ENCODE measurements around the gene MYO1F. TPM values are rescaled to one million over a fixed set of nuclear protein-coding genes. Genes with fewer than 3 reads are reported as not detected.

The MYO1F gene
- total RNA-seq, 2 donors from 2014 or later, result 12.4 to 16.2 TPM

DNA sequence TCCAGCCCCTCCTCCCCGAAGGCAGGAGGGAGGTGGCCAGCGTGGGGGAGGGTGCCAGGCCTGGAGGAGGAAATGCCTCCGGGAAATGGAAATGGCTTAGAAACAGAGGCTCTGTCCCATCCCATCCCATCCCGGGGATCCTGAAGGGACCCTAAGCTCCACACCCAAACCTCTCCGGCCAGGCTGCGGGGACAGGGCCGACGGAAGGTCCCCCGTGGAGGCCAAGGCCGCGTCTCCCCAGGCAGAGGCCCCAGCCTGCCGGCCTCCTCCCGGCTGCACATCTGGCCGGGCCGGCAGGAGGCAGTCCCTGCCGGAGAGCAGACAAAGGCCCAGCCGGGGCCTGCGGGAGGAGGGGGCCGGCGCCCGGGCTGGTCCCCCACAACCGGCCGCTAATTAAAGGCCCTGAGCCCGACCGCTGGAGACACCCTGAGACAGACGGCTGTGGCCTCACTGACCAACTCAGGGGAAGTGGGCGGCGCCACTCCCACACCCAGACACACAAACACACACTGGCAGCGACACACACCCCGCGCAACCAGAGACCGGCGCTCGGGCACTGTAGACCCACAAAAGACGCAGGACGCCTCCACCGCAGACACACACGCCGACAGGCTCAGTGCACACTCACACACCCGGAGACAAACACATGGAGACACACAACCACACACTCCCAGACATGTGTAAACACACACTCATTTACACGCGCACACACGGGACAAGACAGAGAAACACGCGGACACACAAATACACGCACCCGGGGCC is 32.2 kb upstream of the MYO1F start:
- Mint-ChIP-seq H3K9me3 (no peaks in the 10 kb centered on the region), H3K36me3 (peaks cover 12 to 36% of the 10 kb centered on the region in 2 donors), H3K27ac (peak overlapping the region; percentile 66 to 67)
- ATAC-seq, result peak; percentile 56 to 66
- peak in 1 of 2 donors; percentile 30 for DNase-seq (ENCODE audit: low spot score in 2 of 2)

DNA sequence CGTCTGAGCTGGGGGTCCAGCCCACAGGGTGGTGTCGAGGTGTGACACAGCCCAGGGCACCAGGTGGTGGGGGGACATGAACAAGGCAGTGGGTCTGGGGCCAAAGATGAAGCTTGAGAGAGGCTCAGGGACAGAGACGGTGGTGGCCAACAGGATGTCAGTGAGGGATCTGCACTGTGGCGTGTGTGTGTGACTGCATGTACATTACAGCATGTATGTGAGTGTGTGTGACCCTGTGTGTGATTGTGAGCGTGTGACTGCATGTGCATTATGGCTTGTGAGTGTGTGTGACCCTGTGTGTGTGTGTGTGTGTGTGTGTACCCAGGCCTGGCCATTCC is 31.7 kb upstream of the MYO1F start:
- Mint-ChIP-seq H3K9me3 (no peaks in the 10 kb centered on the region), H3K36me3 (peaks cover 12 to 37% of the 10 kb centered on the region in 2 donors), H3K27ac (peak overlapping the region in 1 of 2 donors; percentile 1)
- ATAC-seq (no peak), DNase-seq (ENCODE audit: low spot score in 2 of 2) (no peak)

DNA sequence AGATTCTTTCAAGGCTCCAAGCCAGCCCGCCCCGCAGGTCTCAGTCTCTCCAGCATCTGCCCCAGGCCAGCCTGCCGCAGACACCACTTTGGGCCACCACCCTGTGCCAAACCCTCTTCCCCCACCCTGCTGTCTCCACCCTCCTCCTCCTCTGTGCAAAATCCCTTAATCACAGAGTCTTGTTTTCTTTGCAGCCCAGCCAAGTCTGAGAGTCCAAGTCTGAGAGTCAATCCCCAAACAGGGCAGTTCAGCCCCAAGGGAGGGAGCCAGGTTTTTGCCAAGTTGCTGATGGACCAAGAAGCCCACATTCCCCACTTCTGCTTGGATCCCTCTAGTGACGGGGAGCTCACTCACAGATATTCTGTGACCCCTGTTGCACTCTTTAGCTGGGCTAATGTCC is 30.1 kb upstream of the MYO1F start:
- ATAC-seq, result no peak
- Mint-ChIP-seq H3K9me3 (no peaks in the 10 kb centered on the region), H3K27ac (no peak overlapping the region), H3K36me3 (peaks cover 12 to 37% of the 10 kb centered on the region in 2 donors)
- no peak for DNase-seq (ENCODE audit: low spot score in 2 of 2)

DNA sequence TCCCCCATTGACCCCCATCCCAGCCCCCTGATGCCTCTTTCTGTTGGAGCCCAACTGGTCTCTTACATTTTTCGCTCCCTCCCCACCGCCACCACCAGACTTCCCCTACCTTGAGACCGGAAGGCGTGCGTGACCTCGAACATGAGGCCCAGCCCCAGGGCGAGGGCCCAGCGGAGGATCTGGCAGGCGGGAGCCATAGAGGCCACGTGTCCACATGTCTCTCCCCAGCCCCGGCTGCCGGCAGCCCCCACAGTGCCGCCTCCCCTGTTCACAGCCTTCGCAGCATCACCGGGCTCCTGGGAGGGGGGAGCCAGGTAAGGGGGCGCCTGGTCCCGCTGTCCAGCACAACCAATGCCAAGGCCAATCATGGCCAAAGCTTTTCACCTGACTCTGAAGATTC is 28.3 kb upstream of the MYO1F start:
- H3K36me3 Mint-ChIP-seq, result peaks cover 17 to 37% of the 10 kb centered on the region in 2 donors
- ATAC-seq (no peak), DNase-seq (ENCODE audit: low spot score in 2 of 2) (no peak)
- no peak overlapping the region for H3K27ac Mint-ChIP-seq
- no peaks in the 10 kb centered on the region for H3K9me3 Mint-ChIP-seq

DNA sequence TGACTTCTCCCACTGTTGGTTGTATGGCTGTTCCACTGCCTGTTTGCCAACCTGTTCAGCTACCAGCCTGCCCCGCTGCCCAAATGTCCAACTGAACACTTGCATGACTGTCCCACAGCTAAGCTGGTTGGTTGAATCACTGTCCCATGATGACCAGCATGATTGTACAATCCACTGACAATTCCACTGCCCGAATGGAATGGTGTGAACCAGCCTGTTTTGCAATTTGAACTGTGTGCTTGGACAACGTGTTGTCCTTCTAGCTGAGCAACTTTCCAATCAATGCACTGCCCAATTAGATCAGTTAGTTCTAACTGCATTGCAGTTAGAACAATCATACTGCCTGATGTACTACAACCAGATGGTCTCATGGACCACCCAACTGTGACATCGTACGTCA is 24.6 kb upstream of the MYO1F start:
- H3K9me3 Mint-ChIP-seq, result no peaks in the 10 kb centered on the region
- DNase-seq (ENCODE audit: low spot score in 2 of 2), result no peak
- H3K27ac Mint-ChIP-seq, result no peak overlapping the region
- ATAC-seq, result no peak
- peaks cover 10 to 21% of the 10 kb centered on the region in 2 donors for H3K36me3 Mint-ChIP-seq

DNA sequence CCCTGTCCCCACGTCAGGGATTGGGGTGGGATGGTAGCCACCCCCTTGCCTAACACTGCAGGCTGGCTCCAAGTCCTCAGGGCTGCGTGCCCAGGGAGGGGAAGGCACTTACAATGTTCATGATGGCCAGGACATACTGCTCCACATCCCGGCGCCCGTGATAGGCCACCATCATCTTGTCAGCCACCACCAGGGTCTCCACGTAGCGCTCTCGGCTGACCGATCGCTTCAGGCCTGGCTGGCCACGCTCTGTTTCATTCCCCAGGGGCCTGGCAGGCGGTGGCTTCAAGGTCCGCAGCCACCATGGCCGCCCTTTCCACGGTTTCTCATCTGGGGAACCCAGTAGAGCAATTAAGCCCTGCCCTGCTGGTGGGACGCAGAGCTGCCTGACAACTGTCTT is 23.6 kb upstream of the MYO1F start:
- no peaks in the 10 kb centered on the region for H3K9me3 Mint-ChIP-seq
- H3K36me3 Mint-ChIP-seq, result peaks cover 10 to 19% of the 10 kb centered on the region in 2 donors
- no peak for ATAC-seq
- H3K27ac Mint-ChIP-seq, result peak overlapping the region in 1 of 2 donors; percentile 74
- no peak for DNase-seq (ENCODE audit: low spot score in 2 of 2)

DNA sequence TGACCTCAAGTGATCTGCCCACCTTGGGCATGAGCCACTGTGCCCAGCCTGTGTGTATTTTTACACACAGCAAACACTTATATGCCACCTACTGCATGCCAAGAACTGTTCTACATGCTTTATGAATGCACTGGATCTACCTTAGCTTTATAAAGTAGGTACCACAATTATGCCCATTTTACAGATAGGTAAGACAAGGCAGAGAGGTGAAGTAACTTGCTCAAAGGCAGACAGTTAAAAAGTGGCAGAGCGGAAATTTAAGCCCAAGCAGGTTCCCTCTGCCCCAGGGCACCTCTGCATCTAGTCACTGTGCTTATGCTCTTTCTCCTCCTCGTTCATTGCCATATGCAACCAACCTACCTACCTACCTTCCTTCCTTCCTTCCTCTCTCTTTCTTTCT is 22.8 kb upstream of the MYO1F start:
- Mint-ChIP-seq H3K9me3 (no peaks in the 10 kb centered on the region), H3K27ac (no peak overlapping the region), H3K36me3 (peaks cover 10 to 11% of the 10 kb centered on the region in 2 donors)
- ATAC-seq (no peak), DNase-seq (ENCODE audit: low spot score in 2 of 2) (no peak)

DNA sequence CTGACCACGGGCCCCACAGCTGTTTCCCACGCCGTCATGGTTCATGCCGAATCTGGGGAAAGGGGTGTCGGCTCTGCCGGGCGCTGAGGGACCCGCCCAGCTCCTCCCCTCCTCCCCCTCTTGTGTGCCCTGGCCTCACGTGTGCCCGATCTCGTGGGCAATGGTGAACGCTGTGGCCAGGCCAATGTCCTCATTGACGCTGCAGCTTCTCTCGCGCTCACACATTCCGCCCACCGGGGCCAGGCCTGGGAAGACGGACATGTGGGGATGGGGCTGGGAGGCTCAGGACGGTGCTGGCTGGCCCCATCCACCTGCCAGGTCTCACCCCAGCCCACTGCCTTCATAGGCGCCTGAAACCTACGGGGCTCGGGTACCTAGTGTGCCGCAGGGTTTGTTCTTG is 18.9 kb upstream of the MYO1F start:
- Mint-ChIP-seq H3K36me3 (peaks cover 0 to 34% of the 10 kb centered on the region in 2 donors), H3K9me3 (peaks cover 3 to 18% of the 10 kb centered on the region in 2 donors), H3K27ac (no peak overlapping the region)
- ATAC-seq (no peak), DNase-seq (ENCODE audit: low spot score in 2 of 2) (no peak)

DNA sequence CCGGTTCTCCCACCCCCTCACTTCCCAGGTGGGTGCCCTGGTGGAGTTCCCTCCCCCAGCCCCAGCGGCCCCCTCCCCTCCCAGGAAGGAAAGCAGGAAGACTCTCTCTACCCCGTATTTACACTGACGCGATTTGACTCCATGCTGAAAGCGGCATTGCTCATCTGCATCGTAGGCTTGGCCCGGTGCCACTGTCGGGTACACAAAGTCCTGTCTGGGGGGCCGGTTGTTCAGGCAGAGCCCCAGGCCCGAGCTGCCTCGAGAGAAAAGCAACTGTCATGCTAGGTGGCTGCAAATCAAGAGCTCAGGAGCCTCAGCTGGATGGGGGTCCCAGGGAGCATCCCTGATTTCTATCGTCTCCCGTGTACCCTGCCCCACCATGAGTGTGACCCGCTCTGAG is 18.4 kb upstream of the MYO1F start:
- Mint-ChIP-seq H3K27ac (no peak overlapping the region), H3K9me3 (peaks cover 3 to 18% of the 10 kb centered on the region in 2 donors)
- no peak for ATAC-seq

DNA sequence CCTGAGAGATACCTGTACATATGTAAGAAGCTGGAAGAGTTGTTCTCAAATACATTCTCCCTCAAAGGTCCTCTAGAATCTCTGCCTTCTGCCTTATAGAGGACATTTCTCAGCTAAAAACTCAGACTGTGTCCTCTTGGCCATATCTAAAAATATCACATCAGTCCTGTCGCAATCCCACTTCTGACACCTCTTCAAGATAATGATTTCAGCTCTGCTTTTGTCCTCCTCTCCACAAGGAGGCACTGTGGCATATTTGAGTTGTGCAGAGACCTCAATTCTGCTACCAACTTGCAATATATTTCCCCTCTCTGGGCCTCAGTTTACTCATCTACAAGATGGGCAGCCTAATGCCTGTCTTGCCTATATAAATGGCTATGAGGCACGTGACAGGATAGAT is 16.7 kb upstream of the MYO1F start:
- ATAC-seq, result no peak
- H3K27ac Mint-ChIP-seq, result no peak overlapping the region
- peaks cover 3 to 18% of the 10 kb centered on the region in 2 donors for H3K9me3 Mint-ChIP-seq
- H3K36me3 Mint-ChIP-seq, result peaks cover 0 to 34% of the 10 kb centered on the region in 2 donors
- DNase-seq (ENCODE audit: low spot score in 2 of 2), result no peak

More for the DNA sequence above, 18.4 kb upstream of the MYO1F start:
- no peak for DNase-seq (ENCODE audit: low spot score in 2 of 2)
- H3K36me3 Mint-ChIP-seq, result peaks cover 0 to 34% of the 10 kb centered on the region in 2 donors

DNA sequence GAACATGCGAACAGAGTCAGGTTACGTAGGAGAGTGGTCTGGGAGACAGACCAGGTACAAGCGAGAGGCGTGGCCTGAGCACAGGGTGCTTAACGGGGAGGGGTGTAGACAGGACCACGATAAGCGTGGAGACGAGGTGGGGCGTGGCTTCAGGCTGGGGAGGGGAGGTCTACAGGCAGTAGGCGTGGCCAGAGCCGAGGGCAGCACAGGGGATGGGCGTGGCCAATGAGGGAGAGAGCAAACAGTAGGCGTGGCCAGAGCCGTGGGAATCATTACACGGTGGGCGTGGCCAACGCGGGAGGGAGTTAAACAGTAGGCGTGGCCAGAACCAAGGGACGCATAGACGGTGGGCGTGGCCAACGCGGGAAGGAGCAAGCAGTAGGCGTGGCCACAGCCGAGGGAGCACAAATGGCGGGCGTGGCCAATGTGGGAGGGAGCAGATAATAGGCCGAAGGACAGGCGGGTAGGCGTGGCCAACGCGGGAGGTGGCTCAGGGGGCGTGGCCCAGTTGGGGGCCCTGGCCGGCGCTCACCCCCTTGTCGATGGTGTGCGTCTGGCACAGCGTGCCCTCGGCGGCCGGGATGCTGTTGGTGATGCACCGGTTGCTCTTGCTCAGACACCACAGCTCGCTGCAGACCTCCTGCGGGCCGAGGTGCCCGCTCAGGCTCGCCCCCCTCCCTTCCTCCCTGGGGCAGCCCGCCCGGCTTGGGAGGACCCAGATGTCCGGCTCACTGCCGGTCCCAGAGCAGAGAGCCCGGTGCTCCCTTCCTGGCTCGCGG is 15.2 kb upstream of the MYO1F start:
- peaks cover 3 to 18% of the 10 kb centered on the region in 2 donors for H3K9me3 Mint-ChIP-seq
- peaks cover 0 to 34% of the 10 kb centered on the region in 2 donors for H3K36me3 Mint-ChIP-seq
- ATAC-seq (peak; percentile 83 to 90), DNase-seq (ENCODE audit: low spot score in 2 of 2) (peak; percentile 90)
- peak overlapping the region; percentile 15 to 52 for H3K27ac Mint-ChIP-seq

DNA sequence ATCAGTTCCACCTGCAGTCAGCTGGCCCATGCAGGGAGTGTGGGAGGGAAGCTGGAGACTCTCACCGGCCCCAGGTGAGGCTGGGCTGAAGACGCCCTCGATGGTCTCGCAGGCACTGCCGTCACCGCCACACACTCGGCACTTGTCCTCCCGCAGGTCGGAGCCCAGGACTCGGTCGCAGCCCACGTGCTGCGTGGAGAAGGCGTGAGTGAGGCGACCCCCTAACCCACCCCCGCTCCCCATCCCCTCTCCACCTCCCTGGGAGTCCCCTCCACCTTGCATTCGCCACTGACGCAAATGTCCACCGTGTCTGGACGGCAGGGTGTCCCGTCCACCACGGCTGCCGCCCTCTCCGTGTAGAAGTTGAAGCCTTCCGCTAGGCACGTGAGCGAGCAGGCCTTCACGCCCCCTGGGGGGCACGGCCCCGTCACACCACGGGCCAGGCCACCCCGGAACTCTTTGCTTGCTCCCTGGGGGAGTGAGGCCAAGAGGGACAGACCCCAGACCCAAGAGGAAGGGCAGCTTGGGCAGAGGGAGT is 12.0 kb upstream of the MYO1F start:
- Mint-ChIP-seq H3K27ac (no peak overlapping the region), H3K36me3 (peaks cover 0 to 22% of the 10 kb centered on the region in 2 donors), H3K9me3 (peaks cover 3 to 14% of the 10 kb centered on the region in 2 donors)
- DNase-seq (ENCODE audit: low spot score in 2 of 2) (no peak), ATAC-seq (no peak)

DNA sequence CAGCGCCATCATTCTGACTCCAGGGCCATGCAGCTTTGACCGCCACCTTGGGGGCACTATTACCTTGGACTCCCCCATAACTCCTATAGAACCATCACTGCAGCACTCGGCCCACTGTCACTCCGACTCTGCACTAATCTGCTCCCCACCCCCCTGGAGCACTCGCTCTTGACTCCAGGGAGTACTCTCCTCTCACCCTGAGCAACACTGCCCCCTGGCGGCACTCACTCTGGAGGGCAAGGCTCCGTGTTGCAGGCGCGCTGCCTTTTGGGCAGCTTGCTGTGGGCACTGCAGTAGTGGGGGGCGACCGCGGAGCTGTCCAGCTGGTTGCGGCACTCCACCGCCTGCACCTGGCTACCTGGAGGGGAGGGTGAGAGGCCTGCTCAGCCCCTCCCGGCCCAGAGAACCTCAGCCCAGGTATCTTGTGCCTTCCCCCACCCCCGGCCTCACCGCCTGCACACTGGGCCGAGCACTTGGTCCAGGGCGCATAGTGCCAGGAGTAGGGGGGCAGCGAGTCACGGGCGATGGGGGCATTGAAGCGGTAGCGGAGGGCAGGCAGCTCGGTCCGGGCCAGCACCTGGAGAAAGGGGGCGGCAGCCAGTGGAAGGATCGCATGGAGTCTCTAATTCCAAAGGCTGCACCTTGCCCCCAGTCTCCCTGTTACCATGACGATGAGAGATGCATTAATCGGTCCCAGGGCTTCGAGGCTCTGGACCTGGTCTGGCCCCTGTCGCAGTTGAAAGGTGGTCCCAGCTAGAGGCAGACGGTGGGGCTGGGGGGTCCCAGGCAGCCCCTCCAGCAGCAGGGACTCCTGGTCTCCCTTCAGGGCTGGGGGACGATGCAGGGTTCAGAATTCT is 8.9 kb upstream of the MYO1F start:
- peak; percentile 36 to 48 for ATAC-seq
- H3K27ac Mint-ChIP-seq, result no peak overlapping the region
- H3K36me3 Mint-ChIP-seq, result no peaks in the 10 kb centered on the region
- peak in 1 of 2 donors; percentile 60 for DNase-seq (ENCODE audit: low spot score in 2 of 2)
- H3K9me3 Mint-ChIP-seq, result no peaks in the 10 kb centered on the region

DNA sequence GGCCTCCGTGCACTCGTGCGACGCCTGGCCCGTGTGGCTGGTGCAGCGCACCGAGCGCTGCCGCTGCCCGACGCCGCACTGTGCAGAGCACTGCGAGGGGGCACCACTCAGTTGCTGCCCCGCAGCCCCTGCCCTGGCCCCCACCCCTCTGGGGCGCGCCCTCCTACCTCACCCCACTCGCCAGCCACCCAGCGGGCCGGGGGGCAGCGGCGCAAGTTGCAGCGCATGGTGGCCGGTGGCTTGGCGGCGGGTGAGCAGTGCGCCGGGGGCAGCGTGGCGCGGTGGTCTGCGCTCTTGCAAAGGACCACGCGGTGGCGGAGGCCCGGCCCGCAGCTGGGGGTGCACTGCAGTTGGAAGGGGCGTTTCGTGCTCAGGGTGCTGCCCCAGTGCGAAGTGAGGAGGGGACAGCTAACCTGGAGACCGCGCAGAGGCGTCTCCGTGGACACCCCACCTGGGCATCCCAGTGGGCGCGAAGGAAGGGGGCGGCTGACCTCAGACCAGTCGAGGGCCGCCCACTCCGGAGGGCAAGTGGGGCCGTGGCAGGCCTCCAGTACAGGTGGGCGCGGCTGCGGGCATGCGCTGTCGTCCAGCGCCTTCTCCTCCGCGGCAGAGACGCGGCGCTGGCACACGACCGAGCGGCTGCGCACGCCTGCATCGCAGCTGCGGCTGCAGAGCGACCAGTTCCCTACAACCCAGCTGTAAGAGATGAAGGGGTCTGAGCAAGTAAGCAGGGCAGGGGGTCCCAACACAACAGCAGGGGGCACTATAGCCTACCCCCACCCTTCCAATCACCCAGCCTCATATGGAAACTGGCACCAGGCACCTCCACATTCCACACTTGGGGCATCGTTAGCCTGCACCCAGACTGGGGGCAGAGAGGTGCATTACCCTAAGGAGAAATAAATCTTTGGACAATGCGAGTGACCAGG is 8.0 kb upstream of the MYO1F start:
- no peak overlapping the region for H3K27ac Mint-ChIP-seq
- DNase-seq (ENCODE audit: low spot score in 2 of 2) (no peak), ATAC-seq (no peak)
- H3K9me3 Mint-ChIP-seq, result no peaks in the 10 kb centered on the region
- H3K36me3 Mint-ChIP-seq, result no peaks in the 10 kb centered on the region

DNA sequence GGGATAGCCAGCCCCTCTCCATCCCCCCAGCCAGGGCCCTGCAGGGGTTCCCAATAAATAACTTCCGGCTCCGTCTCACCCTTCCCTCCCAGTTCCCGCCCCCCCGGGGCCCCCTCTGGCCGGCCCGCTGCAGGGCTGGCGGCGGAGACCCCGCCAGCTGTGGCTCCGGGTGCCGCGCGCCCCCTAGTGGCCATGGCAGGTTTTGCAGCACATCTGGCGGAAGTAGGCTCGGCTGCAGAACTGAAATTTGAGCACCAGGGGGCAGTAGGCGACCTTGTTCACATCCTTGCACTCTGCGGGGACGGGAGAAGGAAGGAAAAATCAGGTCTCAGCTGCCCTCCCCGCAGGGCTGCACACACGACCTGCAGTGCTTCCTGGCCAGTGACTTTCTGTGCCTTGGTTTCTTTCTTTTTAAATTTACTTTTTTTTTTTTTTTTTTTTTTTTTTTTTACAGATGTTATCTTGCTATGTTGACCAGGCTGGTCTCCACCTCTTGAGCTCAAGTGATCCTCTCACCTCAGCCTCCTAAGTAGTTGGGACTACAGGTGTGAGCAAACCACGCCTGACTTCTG is 3.6 kb upstream of the MYO1F start:
- DNase-seq (ENCODE audit: low spot score in 2 of 2), result peak; percentile 88 to 92
- Mint-ChIP-seq H3K9me3 (no peaks in the 10 kb centered on the region), H3K36me3 (no peaks in the 10 kb centered on the region), H3K27ac (no peak overlapping the region)
- ATAC-seq, result peak; percentile 77 to 78
